Neuron (in vitro differentiated cells): ENCODE data around the gene GRM5.
"Not testable (repeated sequence)": the region's sequence is repeated elsewhere in the genome, so short reads cannot be mapped to it uniquely, and the experiment has no call there.

Experiments
- H2AFZ ChIP-seq: one replicate; pipeline ENCODE4 v1.6.1; 2013; ENCODE audit warnings: low read depth, mild to moderate bottlenecking, inconsistent platforms, low read length, moderate library complexity
- H3K27me3 ChIP-seq: one replicate; pipeline ENCODE4 v1.6.1; 2013; ENCODE audit warnings: low read length; ENCODE audit not compliant: insufficient read depth
- H3K36me3 ChIP-seq: one replicate; pipeline ENCODE4 v1.6.1; 2013; ENCODE audit warnings: low read length; ENCODE audit not compliant: insufficient read depth
- H3K4me1 ChIP-seq: one replicate; pipeline ENCODE4 v1.6.1; 2013; ENCODE audit warnings: low read length; ENCODE audit not compliant: insufficient read depth
- H3K4me3 ChIP-seq: 2 replicates; pipeline ENCODE4 v1.5.1; 2013; ENCODE audit warnings: mild to moderate bottlenecking, low read length, moderate library complexity
- H3K9me3 ChIP-seq: one replicate; pipeline ENCODE4 v1.6.1; 2013; ENCODE audit warnings: low read length

GRM5 gene

DNA sequence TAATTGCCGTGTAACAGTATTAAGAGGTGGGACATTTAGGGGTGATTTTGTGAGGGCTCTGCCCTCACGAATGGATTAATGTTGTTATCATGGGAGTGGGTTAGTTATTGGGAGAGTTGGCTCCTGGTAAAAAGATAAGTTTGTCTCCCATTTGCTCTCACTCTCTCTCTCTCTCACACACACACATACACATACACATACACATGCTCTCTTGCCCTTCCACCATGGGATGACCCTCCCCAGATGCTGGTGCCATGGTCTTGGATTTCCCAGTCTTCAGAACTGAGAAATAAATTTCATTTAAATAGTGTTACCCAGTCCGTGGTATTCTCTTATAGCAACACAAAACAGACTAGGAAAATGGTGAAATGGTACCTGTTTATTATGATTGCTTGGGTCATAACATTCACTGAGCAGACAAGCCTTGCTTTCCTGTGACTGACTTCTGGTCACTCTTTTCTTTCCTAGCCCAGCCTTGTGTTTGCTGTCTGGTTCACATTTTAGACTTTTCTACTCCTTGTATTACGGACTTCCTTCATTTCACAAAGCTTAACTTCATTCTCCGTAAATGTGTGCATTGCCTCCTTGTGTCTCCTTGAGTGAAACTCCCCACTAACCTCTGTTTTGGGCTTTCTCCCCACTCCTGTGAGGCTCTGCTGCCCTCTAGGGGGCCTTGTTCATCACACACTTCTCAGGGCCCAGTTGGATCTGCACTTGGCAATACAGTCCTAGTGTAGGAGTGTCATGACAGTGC lies 521.7 kb downstream of the GRM5 start:
- Histone ChIP-seq H3K36me3 (no peaks in the 10 kb centered on the region), H3K27me3 (no peaks in the 10 kb centered on the region), H3K4me3 (no peak overlapping the region), H3K4me1 (no peaks in the 10 kb centered on the region), H3K9me3 (no peaks in the 10 kb centered on the region), H2AFZ (no peak overlapping the region)

DNA sequence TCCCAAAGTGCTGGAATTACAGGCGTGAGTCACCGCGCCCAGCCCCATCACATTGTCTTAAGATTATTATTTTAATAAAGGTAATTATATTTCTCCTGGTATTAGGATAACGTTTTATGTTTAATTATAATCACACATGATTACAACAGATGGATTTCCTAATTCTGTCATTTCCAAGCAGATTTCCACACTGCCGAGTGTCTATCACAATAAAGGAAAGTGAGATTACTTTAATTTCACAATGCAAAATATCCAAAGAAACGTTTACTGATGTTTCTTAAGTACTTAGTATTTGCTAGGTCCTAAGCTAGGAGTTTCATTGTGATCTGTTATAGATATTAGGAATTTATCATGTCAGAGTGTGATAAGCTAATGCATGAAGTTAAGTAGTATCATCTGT lies 524.8 kb downstream of the GRM5 start:
- Histone ChIP-seq H3K4me1 (no peaks in the 10 kb centered on the region), H3K36me3 (no peaks in the 10 kb centered on the region), H3K4me3 (no peak overlapping the region), H3K9me3 (no peaks in the 10 kb centered on the region), H3K27me3 (no peaks in the 10 kb centered on the region), H2AFZ (no peak overlapping the region)

DNA sequence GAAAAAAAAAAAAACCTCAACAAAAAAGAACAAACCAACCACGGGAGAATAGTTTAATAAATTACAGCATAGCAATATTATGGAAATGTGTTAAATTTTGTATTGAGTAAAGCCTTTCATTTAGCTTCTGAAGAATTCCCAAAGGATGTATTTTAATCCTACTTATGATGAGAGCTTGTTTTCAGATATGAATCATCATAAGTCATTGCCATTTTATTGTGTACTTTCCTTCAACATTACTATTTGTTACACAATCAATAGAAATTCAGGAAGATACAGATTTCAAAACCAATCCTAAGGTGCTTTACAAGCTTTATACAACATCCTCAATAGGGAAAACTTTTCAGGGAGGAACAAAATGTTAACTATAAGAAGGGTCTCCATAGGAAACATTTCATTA lies 527.7 kb downstream of the GRM5 start:
- H3K27me3 ChIP-seq: no peaks in the 10 kb centered on the region
- no peaks in the 10 kb centered on the region for H3K9me3 ChIP-seq
- no peaks in the 10 kb centered on the region for H3K4me1 ChIP-seq
- no peak overlapping the region for H2AFZ ChIP-seq
- no peak overlapping the region for H3K4me3 ChIP-seq
- H3K36me3 ChIP-seq: no peaks in the 10 kb centered on the region

DNA sequence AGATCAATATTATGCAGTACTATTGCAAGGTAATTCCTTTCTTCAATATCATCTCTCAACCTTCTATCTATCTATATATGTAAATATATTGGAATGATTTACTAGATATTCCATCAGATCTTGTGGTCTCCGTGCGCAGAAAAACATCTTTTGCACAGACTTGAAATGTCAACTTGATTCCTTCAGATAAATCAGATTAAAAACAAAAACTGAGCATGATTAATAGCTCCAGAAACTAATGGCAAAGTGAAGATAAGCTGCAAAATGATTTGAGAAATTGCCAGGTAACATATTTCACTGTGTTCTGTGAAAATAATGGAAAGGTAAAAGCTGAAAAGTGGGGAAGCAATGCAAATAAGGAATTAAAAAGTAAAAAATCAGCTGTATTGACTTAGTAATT lies 528.2 kb downstream of the GRM5 start:
- Histone ChIP-seq H2AFZ (no peak overlapping the region), H3K4me3 (no peak overlapping the region), H3K4me1 (no peaks in the 10 kb centered on the region), H3K36me3 (no peaks in the 10 kb centered on the region), H3K27me3 (no peaks in the 10 kb centered on the region), H3K9me3 (no peaks in the 10 kb centered on the region)

DNA sequence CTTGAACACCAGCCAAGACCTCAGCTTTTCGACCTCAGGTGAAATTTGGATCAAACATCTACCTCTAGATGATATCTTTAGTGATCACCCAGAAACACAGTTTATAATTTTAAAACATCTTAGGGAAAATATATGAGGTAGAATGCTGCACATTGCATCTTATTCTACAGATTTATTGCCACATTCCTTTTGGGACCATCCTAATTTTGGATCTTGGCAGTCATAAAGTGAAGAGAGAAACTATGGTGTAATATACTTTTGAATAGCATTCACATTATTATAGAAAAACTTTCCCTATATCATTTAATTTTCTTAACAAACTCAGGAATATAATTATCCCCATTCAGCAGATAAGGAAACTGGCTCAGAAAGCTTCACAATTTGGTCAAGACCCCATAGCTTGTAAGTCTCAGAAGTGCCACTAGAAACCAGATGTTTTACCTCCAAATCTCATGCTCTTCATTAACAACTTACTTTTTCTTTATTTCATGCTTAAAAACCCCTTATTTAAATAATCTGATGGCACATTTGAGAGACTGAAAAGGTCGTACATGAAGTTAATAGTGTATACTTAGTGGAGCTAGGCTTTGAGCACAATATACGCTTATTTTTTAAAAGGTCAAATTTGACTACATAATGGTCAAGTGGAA lies 529.0 kb downstream of the GRM5 start:
- Histone ChIP-seq H3K27me3 (no peaks in the 10 kb centered on the region), H3K4me1 (no peaks in the 10 kb centered on the region), H2AFZ (no peak overlapping the region), H3K9me3 (no peaks in the 10 kb centered on the region), H3K4me3 (no peak overlapping the region), H3K36me3 (no peaks in the 10 kb centered on the region)

DNA sequence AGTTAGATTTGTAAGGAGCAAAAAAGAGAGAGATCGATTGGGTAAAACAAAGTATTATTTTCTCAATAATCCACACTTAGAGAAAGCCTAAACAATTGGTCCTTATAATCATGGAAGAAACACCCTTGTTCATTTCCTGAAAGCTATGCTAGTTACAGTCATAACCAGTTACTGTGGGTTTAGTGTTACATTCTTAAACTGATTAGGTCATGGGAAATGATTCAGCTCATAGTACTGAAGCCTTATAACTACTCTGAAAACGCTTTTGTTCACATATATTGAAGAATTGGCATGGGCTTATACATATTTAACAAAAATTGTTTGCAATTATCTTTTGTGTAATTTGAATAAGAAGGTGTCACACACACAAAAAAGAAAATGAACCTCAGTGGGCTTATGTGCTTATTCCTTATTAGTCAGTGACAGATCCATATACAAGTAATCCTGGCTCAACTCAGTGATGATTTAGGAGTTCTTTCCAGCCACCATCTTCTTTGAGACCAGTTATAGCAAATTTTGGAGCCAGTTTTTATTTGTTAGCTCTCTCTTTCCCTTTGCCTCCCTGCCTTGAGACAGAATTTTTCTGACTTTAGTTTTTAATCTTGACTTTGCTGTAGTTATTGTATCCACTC lies 529.8 kb downstream of the GRM5 start:
- Histone ChIP-seq H3K27me3 (no peaks in the 10 kb centered on the region), H3K4me3 (no peak overlapping the region), H2AFZ (no peak overlapping the region), H3K9me3 (no peaks in the 10 kb centered on the region), H3K4me1 (no peaks in the 10 kb centered on the region), H3K36me3 (no peaks in the 10 kb centered on the region)

DNA sequence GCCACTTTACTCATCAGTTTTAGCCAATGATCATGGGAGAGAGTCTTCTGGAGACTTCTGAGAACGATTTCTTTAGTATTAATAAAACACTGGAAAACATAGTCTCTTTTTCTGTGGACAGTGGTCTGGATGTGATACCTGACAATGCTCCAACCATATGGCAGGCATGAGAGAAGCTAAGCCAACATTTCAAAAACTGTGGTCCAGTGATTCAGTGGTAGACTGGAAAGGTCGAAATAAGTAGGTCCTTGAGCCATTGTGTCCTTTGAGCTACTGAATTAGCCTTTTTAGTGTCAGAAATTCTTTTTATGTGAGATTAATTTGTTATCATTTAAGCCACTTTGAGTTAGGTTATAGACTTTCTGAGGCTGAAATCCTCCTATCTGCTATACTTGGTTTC lies 530.5 kb downstream of the GRM5 start:
- no peak overlapping the region for H2AFZ ChIP-seq
- H3K27me3 ChIP-seq: no peaks in the 10 kb centered on the region
- H3K9me3 ChIP-seq: no peaks in the 10 kb centered on the region
- no peak overlapping the region for H3K4me3 ChIP-seq
- H3K36me3 ChIP-seq: no peaks in the 10 kb centered on the region
- no peaks in the 10 kb centered on the region for H3K4me1 ChIP-seq

DNA sequence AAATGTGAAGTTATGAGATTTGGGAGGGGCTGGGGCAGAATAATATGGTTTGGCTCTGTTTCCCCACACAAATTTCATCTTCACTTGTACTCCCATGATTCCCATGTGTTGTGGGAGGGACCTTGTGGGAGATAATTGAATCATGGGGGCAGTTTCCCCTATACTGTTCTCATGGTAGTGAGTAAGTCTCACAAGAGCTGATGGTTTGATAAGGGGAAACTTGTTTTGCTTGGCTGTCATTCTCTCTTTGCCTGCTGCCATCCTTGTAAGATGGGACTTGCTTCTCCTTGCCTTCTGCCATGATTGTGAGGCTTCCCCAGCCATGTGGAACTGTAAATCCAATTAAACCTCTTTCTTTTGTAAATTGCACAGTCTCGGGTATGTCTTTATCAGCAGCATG lies 531.1 kb downstream of the GRM5 start:
- not testable (repeated sequence) for H3K4me3 ChIP-seq, H3K4me1 ChIP-seq, H3K27me3 ChIP-seq, H3K9me3 ChIP-seq, H2AFZ ChIP-seq, H3K36me3 ChIP-seq

DNA sequence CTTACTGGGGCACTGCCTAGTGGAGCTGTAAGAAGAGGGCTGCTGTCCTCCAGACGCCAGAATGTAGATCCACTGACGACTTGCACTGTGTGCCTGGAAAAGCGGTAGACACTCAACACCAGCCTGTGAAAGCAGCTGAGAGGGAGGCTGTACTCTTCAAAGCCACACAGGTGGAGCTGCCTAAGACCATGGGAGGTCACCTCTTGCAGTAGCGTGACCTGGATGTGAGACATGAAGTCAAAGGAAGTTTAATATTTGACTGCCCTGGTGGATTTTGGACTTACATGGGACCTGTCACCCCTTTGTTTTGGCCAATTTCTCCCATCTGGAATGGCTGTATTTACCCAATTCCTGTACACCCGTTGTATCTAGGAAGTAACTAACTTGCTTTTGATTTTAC lies 531.6 kb downstream of the GRM5 start:
- Histone ChIP-seq H3K4me3 (no peak overlapping the region), H2AFZ (no peak overlapping the region), H3K36me3 (no peaks in the 10 kb centered on the region), H3K9me3 (no peaks in the 10 kb centered on the region), H3K27me3 (no peaks in the 10 kb centered on the region), H3K4me1 (no peaks in the 10 kb centered on the region)

DNA sequence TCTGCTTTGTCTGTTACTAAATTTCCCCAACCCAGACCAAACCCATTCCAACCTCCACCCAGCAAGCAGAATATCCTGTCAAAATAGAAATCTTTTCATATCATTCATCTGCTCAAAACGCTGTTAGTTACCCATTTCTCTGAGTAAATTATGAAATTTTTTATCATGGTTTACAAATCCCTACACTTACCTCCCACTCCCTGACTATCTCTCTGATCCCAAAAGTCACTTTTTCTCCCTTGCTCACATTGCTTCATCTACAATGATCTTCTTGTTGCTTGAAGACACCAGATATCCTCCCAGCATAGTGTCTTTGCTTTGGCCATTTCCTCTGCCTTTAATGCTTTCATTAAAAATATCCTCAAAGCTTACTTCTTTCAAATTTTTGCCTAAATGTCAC lies 532.8 kb downstream of the GRM5 start:
- Histone ChIP-seq H3K4me3 (no peak overlapping the region), H3K27me3 (no peaks in the 10 kb centered on the region), H2AFZ (no peak overlapping the region), H3K9me3 (no peaks in the 10 kb centered on the region), H3K36me3 (no peaks in the 10 kb centered on the region), H3K4me1 (no peaks in the 10 kb centered on the region)

DNA sequence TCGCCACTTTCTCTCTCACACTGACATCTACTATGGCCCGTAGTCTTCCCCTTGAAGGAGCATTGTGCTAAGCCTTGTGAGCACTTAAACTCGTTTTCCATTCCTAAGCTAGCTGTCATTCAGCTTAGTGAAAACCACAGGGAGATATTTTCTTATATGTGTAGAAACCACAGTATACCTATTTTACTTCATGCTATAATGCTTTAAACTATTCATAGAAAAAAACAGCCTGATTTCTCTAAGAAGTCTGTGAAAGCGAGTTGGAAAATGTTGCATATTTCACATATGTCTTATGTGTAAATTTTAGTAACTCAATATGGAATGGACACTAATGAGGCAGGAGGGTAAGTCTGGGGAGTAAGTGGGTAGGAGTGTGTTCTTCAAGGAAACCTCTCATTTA lies 534.0 kb downstream of the GRM5 start:
- Histone ChIP-seq H3K4me3 (no peak overlapping the region), H3K36me3 (no peaks in the 10 kb centered on the region), H3K27me3 (no peaks in the 10 kb centered on the region), H3K4me1 (no peaks in the 10 kb centered on the region), H2AFZ (no peak overlapping the region), H3K9me3 (no peaks in the 10 kb centered on the region)

DNA sequence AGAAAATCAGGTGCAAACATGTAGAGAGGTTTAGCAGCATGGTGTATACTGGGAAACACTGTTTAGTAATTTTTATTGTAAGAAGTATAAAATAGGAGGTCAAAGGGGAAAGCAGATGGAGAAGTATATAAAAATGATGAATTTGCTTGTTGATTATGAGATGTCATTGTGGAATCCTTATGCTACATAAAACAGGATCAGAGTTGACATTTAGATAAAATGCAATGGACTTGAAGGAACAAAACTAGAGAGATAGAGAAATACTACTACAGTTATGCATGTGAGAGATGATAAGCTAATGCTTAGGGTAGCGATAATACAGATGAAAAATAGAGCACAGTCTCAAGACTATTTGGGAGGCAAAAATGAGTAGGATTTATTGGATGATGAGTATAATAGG lies 536.4 kb downstream of the GRM5 start:
- Histone ChIP-seq H3K27me3 (no peaks in the 10 kb centered on the region), H3K4me1 (no peaks in the 10 kb centered on the region), H2AFZ (no peak overlapping the region), H3K9me3 (no peaks in the 10 kb centered on the region), H3K36me3 (no peaks in the 10 kb centered on the region), H3K4me3 (no peak overlapping the region)

DNA sequence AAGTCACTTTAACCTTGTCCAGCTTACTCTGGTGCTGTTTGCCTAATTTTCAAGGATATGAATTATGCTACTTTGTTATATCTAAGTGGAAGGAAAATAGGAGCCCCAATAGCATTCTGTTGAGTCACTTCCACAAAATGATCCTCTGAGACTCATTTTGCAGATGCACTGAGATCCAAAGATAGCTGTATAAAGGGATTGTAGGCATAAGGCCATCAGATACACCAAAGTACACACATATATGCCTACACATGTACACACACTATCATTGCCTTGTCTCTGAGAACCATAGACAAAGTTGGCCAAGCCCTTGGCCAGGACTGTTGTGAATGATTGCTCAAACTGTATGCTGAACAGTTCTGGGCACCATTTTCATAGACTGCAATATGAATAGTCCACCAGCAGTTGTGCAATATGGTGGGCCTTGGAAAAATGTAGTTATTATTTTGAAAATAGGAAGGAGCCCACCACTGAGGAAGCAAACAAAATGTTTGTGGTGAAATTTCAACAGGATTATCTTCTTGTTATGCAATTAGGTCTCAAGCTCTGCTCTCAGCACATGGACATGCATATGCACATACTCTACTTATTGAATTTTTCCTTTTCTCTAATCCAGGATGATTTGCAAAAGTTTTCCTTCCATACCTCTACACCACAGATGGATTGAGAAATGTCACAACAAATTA lies 542.3 kb downstream of the GRM5 start:
- Histone ChIP-seq H3K9me3 (no peaks in the 10 kb centered on the region), H3K4me1 (no peaks in the 10 kb centered on the region), H3K36me3 (no peaks in the 10 kb centered on the region), H3K27me3 (no peaks in the 10 kb centered on the region), H2AFZ (no peak overlapping the region), H3K4me3 (no peak overlapping the region)
